Ishikawa (cell line): ENCODE data around the gene AUTS2.

Experiments used
- CEBPB ChIP-seq: IDR thresholded peaks from 2 replicates; pipeline ENCODE4 v1.6.1; 2012
- CREB1 ChIP-seq: IDR thresholded peaks from 2 replicates; pipeline ENCODE4 v1.6.1; 2012; ENCODE audit warnings: low read depth
- EGR1 ChIP-seq: IDR thresholded peaks from 2 replicates; pipeline ENCODE4 v1.6.1; 2012
- EP300 ChIP-seq: IDR thresholded peaks from 2 replicates; pipeline ENCODE4 v1.6.1; 2012; ENCODE audit warnings: borderline replicate concordance
- FOXM1 ChIP-seq: IDR thresholded peaks from 2 replicates; pipeline ENCODE4 v1.6.1; 2012; ENCODE audit warnings: low read depth, borderline replicate concordance
- NFIC ChIP-seq: IDR thresholded peaks from 2 replicates; pipeline ENCODE4 v1.6.1; 2012
- RAD21 ChIP-seq: IDR thresholded peaks from 2 replicates; pipeline ENCODE4 v1.6.1; 2012; ENCODE audit warnings: low read depth
- TAF1 ChIP-seq: IDR thresholded peaks from 2 replicates; pipeline ENCODE4 v1.6.1; 2012; ENCODE audit warnings: low read depth, mild to moderate bottlenecking
- TCF12 ChIP-seq: IDR thresholded peaks from 2 replicates; pipeline ENCODE4 v1.6.1; 2012; ENCODE audit warnings: low read depth
- TEAD4 ChIP-seq: IDR thresholded peaks from 2 replicates; pipeline ENCODE4 v1.6.1; 2012
- YY1 ChIP-seq: IDR thresholded peaks from 2 replicates; pipeline ENCODE4 v1.6.1; 2012; ENCODE audit warnings: low read depth
- ZBTB7A ChIP-seq: IDR thresholded peaks from 2 replicates; pipeline ENCODE4 v1.6.1; 2012; ENCODE audit warnings: low read depth
- TF ChIP-seq, protein P1 (sequence below): IDR thresholded peaks from 2 replicates; pipeline ENCODE4 v1.6.1; 2012
- TF ChIP-seq, protein P2 (sequence below): IDR thresholded peaks from 2 replicates; pipeline ENCODE4 v1.6.1; 2012

The AUTS2 gene

DNA sequence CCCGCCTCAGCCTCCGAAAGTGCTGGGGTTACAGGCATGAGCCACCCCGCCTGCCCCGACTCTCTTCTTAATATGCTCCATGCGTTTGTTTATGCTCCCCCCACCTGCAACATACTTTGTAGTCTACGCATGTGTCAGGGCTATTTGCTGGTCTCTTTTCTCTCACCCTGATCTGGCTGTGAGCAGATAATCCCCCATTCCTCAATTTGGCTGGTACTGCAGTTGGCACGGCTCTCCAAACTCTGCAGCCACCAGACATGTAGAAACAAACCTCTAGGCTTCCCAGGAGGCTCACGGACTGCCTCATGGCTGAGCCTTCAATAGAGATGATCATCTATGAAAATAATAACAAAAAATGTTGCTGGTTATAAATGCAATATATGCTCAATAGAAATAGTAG is 993.4 kb downstream of the AUTS2 start:
- no peak for TF ChIP-seq NFIC
- TF ChIP-seq CREB1: no peak
- no peak for TF ChIP-seq EGR1
- TF ChIP-seq, protein P1, sequence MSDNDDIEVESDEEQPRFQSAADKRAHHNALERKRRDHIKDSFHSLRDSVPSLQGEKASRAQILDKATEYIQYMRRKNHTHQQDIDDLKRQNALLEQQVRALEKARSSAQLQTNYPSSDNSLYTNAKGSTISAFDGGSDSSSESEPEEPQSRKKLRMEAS: no peak
- TF ChIP-seq YY1: no peak
- TF ChIP-seq FOXM1: no peak
- no peak for TF ChIP-seq TEAD4
- no peak for TF ChIP-seq TCF12
- TF ChIP-seq CEBPB: no peak
- no peak for TF ChIP-seq TAF1
- TF ChIP-seq EP300: no peak
- no peak for TF ChIP-seq RAD21
- TF ChIP-seq, protein P2, sequence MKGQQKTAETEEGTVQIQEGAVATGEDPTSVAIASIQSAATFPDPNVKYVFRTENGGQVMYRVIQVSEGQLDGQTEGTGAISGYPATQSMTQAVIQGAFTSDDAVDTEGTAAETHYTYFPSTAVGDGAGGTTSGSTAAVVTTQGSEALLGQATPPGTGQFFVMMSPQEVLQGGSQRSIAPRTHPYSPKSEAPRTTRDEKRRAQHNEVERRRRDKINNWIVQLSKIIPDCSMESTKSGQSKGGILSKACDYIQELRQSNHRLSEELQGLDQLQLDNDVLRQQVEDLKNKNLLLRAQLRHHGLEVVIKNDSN: no peak

DNA sequence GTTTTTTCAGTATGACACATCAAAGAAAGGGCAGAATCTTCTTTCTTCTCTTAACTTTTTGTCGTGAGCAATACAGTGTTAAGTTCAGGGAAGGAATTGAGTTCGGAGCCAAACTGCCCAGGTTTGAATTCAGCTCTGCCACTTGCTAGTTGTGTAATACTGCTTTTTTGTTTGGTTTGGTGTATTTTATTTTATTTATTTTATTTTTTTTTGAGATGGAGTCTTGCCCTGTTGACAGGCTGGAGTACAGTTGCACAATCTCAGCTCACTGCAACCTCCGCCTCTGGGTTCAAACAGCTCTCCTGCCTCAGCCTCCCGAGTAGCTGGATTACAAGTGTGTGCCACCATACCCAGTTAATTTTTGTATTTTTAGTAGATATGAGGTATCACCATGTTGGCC is 993.9 kb downstream of the AUTS2 start:
- TF ChIP-seq EGR1 (no peak), YY1 (no peak), TAF1 (no peak), ZBTB7A (no peak), EP300 (no peak), TEAD4 (no peak)
- TF ChIP-seq, protein P2: no peak

DNA sequence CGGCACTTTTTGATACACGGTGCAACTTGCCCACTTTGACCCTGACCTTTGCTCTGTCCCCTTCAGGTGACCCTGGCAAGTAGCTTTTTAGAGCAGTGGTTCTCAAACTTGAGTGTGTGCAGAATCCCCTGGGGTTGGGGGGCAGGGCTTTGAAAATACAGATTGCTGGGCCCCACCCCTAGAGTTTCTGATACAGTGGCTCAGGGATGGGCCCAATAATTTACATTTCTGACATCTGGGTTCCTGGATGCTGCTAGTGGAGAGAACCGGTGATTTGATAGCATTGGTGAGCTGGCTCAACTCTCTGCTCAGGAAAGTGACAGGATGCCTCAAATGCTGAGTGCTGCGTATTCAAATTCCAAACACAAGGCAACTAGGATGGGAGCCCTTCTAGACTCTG is 995.9 kb downstream of the AUTS2 start:
- TF ChIP-seq, protein P2: no peak
- TF ChIP-seq FOXM1: no peak
- TF ChIP-seq TEAD4: no peak
- TF ChIP-seq, protein P1: no peak

DNA sequence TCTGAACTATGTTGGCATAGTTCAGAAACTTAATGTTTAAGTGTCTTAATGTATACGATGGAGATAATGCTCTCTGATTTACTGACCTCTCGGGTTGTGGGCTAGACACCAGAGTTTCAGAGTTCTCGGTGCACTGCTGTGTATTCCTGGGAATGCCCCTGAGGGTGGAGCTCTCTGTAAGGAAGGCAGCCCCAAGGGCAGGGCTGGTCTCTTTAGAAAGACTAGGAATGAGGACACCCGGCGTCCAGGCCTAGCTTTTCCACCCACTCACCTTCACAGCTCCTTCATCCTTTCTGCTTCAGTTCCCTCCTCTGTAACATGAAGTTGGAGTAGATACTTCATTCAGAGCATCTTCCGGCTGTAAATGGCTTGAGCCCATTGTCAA is 997.1 kb downstream of the AUTS2 start:
- TF ChIP-seq, protein P2: no peak
- TF ChIP-seq, protein P1: no peak
- TF ChIP-seq CEBPB: no peak

DNA sequence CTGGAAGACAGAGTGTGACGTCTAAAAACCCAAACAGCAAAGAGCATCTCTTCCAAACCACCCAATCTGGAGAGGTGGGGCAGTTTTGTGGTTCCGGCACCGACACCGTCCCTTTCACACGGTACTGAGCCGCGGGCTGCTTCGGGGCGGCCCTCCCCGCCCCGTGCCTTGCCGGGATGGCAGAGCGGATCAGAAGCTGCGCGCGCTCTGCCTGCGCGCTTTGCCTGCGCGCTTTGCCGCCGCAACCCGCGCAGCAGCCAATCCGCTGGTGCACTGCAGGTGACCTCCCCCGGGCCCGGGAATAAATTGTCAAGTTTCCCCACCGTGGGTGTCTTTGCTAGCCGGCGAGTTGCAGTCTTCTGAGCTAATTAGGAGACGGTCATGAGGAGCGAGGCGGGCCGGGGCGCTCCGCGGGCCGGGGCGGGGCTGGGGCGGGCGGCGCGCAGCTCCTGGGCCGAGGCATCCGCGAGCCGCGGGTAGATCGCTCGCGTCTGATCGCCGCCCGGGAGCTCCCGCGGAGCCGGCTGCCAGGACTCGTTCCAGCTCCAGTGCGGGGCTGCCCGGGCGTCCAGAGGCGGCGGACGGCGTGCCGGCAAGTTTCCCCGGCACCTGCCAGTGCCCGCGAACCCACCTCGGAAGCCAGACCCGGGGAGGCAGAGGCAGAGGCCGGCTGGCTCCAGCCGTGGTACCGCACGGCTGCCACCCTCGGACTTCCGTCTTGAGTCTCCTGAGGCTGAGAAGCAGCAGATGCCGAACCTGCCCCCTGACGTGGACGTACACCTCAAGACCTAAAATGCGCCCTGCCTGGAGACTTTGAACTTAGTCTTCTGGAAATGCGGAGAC is 997.7 kb downstream of the AUTS2 start:
- no peak for TF ChIP-seq ZBTB7A
- no peak for TF ChIP-seq CREB1
- TF ChIP-seq, protein P1: no peak
- no peak for TF ChIP-seq NFIC
- TF ChIP-seq TCF12: no peak
- TF ChIP-seq EP300: no peak
- TF ChIP-seq TEAD4: no peak
- no peak for TF ChIP-seq EGR1

DNA sequence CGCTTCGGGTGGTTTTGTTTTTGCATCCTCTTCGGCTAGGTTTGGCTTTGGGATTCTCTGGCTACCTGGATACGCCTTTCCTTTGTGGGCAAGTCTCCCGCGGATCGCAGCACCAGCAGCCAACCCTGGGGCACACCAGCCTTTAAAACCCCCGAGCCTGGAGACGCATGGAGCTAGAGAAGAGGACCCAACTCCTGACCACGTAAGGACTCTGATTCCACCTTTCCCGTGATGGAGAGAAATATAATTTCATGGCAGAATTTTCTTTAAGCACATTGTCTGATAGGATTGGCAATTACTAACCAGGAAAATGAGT is 998.3 kb downstream of the AUTS2 start:
- no peak for TF ChIP-seq TCF12
- no peak for TF ChIP-seq FOXM1
- TF ChIP-seq YY1: no peak
- no peak for TF ChIP-seq RAD21
- TF ChIP-seq CEBPB: no peak
- no peak for TF ChIP-seq ZBTB7A
- TF ChIP-seq EP300: no peak
- TF ChIP-seq TAF1: no peak
- no peak for TF ChIP-seq TEAD4
- no peak for TF ChIP-seq NFIC
- no peak for TF ChIP-seq EGR1

DNA sequence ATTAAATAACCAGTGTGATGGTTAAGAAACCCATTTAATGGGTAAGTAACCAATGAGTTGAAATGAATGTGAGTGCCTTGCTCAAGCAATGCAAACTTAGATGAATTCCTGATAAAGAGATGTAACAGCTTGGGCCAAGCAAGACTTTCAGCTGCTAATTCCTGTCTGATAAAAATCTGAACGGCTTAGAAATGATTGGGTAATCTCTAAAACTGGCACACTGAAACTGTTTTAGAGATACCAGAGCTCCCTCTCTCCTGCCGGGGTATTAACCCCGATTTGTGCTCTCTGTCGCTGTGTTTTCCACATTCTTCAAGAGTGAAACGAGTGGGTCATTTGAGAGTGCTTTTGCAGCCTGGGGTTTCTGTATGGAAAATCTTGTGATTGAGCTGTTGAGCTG is 998.8 kb downstream of the AUTS2 start:
- TF ChIP-seq TAF1 (no peak), RAD21 (no peak)

DNA sequence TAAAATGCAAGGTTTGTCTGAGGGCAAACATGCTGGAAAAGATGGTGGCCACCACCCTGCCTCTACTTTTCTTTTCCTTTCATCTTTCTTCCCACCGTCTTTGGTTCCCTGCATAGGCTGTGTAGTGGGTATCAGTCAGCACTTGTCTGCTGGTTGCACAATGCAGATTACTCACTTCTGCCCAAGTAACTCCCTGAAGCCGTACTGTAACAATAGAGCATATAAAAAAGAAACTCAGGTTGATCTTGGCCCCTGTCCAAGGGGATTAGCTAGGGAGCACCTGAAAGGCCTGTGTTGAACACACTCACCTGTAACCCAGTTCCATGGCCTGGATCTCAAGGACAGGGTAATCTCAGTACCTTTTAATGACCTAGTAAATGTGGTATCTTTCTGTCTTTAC is 1000.7 kb downstream of the AUTS2 start:
- TF ChIP-seq CEBPB: no peak
- no peak for TF ChIP-seq TEAD4
- no peak for TF ChIP-seq NFIC
- TF ChIP-seq, protein P2: no peak
- TF ChIP-seq EP300: no peak
- no peak for TF ChIP-seq TCF12
